NT2/D1 (cell line): ENCODE results near the gene CABP4.

Experiments
- SUZ12 ChIP-seq: IDR thresholded peaks from 2 replicates; pipeline ENCODE4 v1.6.1; 2011; ENCODE audit not compliant: insufficient read length, insufficient read depth; ENCODE audit errors: extremely low read depth
- YY1 ChIP-seq: IDR thresholded peaks from 2 replicates; pipeline ENCODE4 v1.6.1; 2011; ENCODE audit not compliant: insufficient read length, insufficient read depth
- ZNF274 ChIP-seq: IDR thresholded peaks from 2 replicates; pipeline ENCODE4 v1.6.1; 2011; ENCODE audit warnings: mild to moderate bottlenecking, low read depth, low read length

DNA sequence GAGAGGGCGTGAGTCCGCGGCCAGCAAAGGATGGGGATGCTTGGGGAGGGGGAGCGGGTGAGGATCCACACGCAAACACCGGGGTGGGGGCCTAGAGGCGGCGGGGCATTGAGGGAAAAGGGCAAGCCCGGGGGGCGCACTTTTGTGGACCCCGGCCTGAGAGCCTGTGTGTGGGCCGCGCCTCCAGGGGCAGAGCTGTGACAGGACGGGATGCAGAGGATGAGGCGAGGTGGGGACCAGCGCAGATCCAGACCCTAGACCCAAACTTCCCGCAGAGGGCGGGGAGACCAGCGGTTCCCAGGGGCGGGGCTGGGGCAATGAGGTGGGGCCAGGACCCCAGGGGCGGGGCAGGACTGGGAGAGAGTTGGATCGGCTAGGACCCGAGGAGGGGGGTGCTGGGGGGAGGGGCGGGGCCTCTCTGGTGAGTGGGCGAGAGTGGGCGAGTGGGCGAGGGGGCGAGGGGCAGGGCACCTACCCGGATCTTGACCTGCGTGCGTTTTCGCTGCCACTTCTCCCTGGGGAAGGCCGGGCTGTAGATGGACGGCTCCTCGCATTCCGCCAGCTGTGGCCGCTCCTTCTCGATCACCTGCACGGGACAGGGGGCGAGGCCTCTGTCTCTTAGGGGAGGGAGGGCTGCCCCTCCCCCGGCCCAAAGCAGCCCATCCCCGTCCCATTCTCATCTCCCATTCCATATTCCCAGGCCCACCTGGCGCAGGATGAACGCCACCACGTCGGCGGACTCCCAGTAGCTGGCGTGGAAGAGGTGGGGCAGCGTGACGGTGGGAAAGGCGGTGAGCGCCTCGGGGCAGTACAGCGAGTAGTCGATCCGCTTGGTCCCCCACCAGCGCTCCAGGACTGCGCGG is 39.4 kb downstream of the CABP4 start:
- TF ChIP-seq YY1 (no peak), SUZ12 (no peak), ZNF274 (no peak)
